ENCODE data around the gene DGLUCY.

The DGLUCY gene

GRCh38 chr14:91237219-91237618 is 123.3 kb downstream of the DGLUCY start:
- Histone ChIP-seq H3F3A (ENCODE audit: control insufficient read depth, insufficient read depth) (peaks cover 3% of the 10 kb centered on the region), H3K4me3 (ENCODE audit: low read length) (no peak overlapping the region), H3K4me1 (ENCODE audit: control insufficient read depth, low read length) (peaks cover 26% of the 10 kb centered on the region), H3K27ac (ENCODE audit: low read depth, low read length) (no peak overlapping the region), H3K9me3 (ENCODE audit: control insufficient read depth, insufficient read depth, low read length) (no peaks in the 10 kb centered on the region), H4K20me1 (ENCODE audit: control insufficient read depth, insufficient read depth, low read depth, low read length) (no peaks in the 10 kb centered on the region), H3K27me3 (ENCODE audit: control insufficient read depth, low read length) (no peaks in the 10 kb centered on the region), H3K9me2 (replicated peaks; ENCODE audit: control insufficient read depth, low read length) (no peaks in the 10 kb centered on the region), H3K4me2 (ENCODE audit: low read length) (no peak overlapping the region), H3K79me2 (ENCODE audit: control insufficient read depth, low read length) (no peaks in the 10 kb centered on the region), H3K36me3 (ENCODE audit: control insufficient read depth, low read length) (no peaks in the 10 kb centered on the region)
- TF ChIP-seq CTCF (IDR thresholded peaks at IDR 0.05; ENCODE audit: low read depth, low read length, poor library complexity, severe bottlenecking) (no peak), EZH2phosphoT487 (IDR thresholded peaks at IDR 0.05; ENCODE audit: borderline replicate concordance, low read length) (no peak)

GRCh38 chr14:91238085-91238484 is 124.2 kb downstream of the DGLUCY start:
- Histone ChIP-seq H3K4me3 (ENCODE audit: low read length) (no peak overlapping the region), H4K20me1 (ENCODE audit: control insufficient read depth, insufficient read depth, low read depth, low read length) (no peaks in the 10 kb centered on the region), H3K9me3 (ENCODE audit: control insufficient read depth, insufficient read depth, low read length) (no peaks in the 10 kb centered on the region), H3K4me2 (ENCODE audit: low read length) (no peak overlapping the region), H3K4me1 (ENCODE audit: control insufficient read depth, low read length) (peaks cover 35% of the 10 kb centered on the region), H3K27ac (ENCODE audit: low read depth, low read length) (no peak overlapping the region), H3K36me3 (ENCODE audit: control insufficient read depth, low read length) (no peaks in the 10 kb centered on the region), H3K27me3 (ENCODE audit: control insufficient read depth, low read length) (no peaks in the 10 kb centered on the region), H3K9me2 (replicated peaks; ENCODE audit: control insufficient read depth, low read length) (no peaks in the 10 kb centered on the region), H3K79me2 (ENCODE audit: control insufficient read depth, low read length) (peaks cover 3% of the 10 kb centered on the region; the same call in 1 of the 2 replicates), H3F3A (ENCODE audit: control insufficient read depth, insufficient read depth) (peaks cover 9% of the 10 kb centered on the region)
- no peak for TF ChIP-seq EZH2phosphoT487 (IDR thresholded peaks at IDR 0.05; ENCODE audit: borderline replicate concordance, low read length)
- no peak for TF ChIP-seq CTCF (IDR thresholded peaks at IDR 0.05; ENCODE audit: low read depth, low read length, poor library complexity, severe bottlenecking)

- TF ChIP-seq CTCF (IDR thresholded peaks at IDR 0.05; ENCODE audit: low read depth, low read length, poor library complexity, severe bottlenecking) (no peak), EZH2phosphoT487 (IDR thresholded peaks at IDR 0.05; ENCODE audit: borderline replicate concordance, low read length) (no peak)
- H3K27ac ChIP-seq (ENCODE audit: low read depth, low read length), result no peak overlapping the region
- no peaks in the 10 kb centered on the region for H3K9me3 ChIP-seq (ENCODE audit: control insufficient read depth, insufficient read depth, low read length)
- H3K27me3 ChIP-seq (ENCODE audit: control insufficient read depth, low read length), result no peaks in the 10 kb centered on the region
- H3K36me3 ChIP-seq (ENCODE audit: control insufficient read depth, low read length), result no peaks in the 10 kb centered on the region
- no peak overlapping the region for H3K4me2 ChIP-seq (ENCODE audit: low read length)
- no peak overlapping the region for H3K4me3 ChIP-seq (ENCODE audit: low read length)
- H3K9me2 ChIP-seq (replicated peaks; ENCODE audit: control insufficient read depth, low read length), result no peaks in the 10 kb centered on the region
- H4K20me1 ChIP-seq (ENCODE audit: control insufficient read depth, insufficient read depth, low read depth, low read length), result no peaks in the 10 kb centered on the region
- peaks cover 4% of the 10 kb centered on the region; the same call in 1 of the 2 replicates for H3K79me2 ChIP-seq (ENCODE audit: control insufficient read depth, low read length)
- peaks cover 13% of the 10 kb centered on the region for H3F3A ChIP-seq (ENCODE audit: control insufficient read depth, insufficient read depth)
- H3K4me1 ChIP-seq (ENCODE audit: control insufficient read depth, low read length), result peaks cover 41% of the 10 kb centered on the region
These were observed 124.8 kb downstream of the DGLUCY start for GRCh38 chr14:91238661-91239060.
